ENCODE data around the gene SIRT7.
A peak's percentile ranks its signal among the peaks of the same experiment; 100 is the strongest.

The SIRT7 gene

GRCh38 chr17:81904600-81905423 lies 13.2 kb downstream of the SIRT7 start:
- no peak for DNase-seq

DNA sequence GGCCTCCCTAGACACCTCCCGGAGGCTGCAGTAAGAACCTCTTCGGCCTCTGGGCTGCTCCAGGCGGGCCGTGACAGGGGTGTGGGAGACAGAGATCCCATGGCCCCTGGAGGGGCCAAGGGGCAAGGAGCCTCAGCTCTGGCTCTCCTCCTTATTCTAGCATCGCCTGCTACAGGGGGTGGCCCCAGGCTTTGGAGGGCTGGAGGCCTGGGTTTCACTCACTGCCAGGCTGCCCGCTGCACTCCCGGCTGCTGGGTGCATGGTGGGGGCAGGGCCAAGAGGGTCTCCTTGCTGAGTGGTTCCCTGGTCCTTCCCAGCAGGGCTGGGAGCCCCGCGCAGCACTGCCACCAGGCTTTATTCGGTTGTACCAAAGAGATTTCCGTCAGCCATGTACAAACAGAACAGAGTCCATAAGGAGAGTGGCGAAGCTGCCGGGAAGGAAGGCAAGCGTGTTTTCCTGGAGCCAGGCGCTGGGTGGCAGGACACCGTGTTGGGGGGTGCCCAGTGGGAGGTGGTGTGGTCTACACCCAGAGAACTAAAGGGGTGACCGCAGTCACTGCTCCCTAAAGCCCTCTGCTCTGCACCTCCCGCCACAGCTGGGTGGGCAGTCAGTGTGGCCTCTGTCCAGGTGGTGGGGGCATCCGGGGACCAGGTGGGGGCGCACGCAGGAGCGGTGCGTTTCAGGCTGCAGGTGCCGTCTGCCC lies 13.9 kb downstream of the SIRT7 start:
- DNase-seq: no peak

- no peak for DNase-seq
These were observed 14.6 kb downstream of the SIRT7 start for GRCh38 chr17:81903415-81903831.

DNA sequence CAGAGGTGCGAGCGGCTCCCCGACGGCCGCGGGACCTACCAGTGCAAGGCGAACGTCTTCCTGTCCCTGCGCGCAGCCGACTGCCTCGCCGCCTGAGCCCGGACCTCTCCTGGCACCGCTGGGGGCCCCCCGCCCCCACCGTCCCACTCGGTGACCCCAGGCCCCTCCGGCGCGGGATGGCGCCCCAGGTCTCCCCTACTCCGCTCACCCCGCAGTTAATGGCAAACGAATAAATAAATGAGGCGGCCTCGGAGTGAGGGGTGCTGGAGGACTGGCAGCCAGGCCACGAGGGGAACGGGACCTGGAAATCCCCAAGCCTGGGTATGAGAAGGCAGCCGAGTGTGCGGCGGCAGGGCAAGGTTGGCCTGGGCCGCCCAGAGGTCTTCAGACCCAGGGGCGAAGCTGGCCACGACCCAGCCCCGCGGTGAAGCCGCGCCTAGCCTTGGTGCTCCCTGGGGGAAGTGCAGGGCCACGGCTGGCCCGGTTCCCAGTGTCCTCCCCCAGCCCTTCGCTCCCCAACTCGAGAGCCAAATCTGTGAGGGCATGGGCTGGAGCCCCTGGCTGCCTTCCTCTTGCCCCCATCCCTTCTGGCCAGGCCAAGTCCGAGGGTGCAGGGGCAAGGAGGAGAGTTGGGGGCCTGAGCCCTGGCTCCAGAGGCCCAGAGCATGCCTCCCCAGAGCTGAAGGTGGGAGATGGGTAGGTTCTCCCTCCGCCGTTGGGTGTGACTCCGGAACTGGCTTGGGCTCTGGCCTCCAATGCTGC lies 15.1 kb downstream of the SIRT7 start:
- DNase-seq: no peak

- peak; percentile 38 for DNase-seq
These were observed 15.8 kb downstream of the SIRT7 start, which contains the start of gene NPB for GRCh38 chr17:81902023-81902652. Gene NPB, plus strand, starts transcription at chr17:81902238. Its CDS starts 40 bp downstream, at chr17:81902278.

GRCh38 chr17:81901167-81902022 lies 16.6 kb downstream of the SIRT7 start:
- DNase-seq: no peak

- no peak for DNase-seq
These were observed 17.7 kb downstream of the SIRT7 start for GRCh38 chr17:81900181-81900820.

- DNase-seq: no peak
These were observed 18.3 kb downstream of the SIRT7 start for GRCh38 chr17:81899514-81900166.

GRCh38 chr17:81898885-81899284 lies 19.1 kb downstream of the SIRT7 start:
- DNase-seq: no peak

DNA sequence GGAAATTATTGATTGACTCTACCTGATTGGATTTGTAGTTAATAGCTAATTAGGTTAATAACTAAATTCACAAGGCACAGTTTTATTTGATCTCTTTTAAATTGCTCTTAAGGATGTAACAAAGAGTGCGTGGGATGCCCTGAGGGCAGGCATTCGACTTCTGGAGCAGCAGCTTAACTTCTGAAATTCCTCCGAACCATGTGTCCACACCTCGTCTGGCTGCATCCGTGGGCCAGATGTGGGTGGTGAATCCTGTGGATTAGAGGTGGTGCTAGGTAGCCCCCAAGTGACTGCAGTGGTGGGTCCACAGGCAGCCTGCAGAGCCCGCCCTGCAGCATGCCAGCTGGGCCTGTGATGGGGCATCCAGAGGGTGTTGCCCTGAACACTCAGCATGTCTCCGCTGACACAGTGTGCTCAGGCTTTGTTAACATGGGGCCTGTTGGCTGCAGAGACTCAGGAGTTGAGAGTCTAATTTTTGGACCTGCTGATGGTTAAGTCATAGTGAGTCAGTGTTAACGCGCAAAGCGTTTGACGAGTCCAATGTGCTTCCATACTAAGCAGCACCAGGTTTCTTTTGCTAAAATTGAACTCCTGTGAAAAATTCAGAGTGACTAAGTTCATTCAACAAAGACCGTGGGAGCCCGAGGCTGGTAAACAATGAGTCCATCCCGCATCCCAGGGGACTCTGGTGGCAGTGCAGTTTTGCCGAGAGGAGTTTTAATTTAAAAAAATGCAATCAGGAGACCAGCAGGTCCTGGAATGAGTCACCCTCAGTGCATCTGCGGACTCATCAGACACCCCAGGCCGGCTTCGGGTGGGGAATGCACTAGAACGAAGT lies 19.7 kb downstream of the SIRT7 start:
- DNase-seq: no peak

GRCh38 chr17:81895400-81895799 lies 22.6 kb downstream of the SIRT7 start:
- no peak for DNase-seq

DNA sequence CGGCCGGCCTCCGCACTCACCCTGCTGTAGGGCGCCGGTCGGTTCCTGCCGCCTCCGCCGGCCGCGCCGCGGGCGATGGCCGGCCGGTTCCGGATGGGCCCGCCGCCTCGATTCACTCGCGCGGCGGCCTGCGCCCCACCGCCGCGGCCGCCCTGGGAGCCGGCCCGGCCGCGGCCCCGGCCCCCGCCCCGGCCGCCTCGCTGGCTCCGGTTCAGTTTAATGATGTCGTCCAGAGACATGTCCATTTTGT lies 26.7 kb downstream of the SIRT7 start:
- no peak for DNase-seq

- no peak for DNase-seq
These were observed 27.3 kb downstream of the SIRT7 start for GRCh38 chr17:81890447-81891302.

DNA sequence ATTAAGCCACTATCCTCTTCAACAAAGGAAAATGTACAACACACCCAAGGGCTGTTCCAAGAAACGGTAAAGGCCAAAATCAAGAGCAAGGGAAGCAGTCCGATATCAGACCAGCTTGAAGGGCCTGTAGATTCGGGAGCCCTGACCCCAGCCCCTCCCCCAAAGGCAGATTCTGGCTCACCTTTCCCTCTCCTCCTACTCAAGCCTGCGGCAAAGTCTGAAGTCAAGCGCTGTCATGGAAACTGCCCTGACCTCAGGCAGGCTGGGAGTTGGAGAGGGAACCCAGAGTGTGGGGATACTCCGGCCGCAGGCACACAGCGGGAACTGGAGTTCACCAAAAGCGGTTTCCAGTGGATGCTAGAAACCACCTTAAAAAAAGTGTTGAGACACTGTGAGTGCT lies 28.4 kb downstream of the SIRT7 start:
- no peak for DNase-seq

GRCh38 chr17:81888988-81889595 lies 28.9 kb downstream of the SIRT7 start:
- DNase-seq: no peak

DNA sequence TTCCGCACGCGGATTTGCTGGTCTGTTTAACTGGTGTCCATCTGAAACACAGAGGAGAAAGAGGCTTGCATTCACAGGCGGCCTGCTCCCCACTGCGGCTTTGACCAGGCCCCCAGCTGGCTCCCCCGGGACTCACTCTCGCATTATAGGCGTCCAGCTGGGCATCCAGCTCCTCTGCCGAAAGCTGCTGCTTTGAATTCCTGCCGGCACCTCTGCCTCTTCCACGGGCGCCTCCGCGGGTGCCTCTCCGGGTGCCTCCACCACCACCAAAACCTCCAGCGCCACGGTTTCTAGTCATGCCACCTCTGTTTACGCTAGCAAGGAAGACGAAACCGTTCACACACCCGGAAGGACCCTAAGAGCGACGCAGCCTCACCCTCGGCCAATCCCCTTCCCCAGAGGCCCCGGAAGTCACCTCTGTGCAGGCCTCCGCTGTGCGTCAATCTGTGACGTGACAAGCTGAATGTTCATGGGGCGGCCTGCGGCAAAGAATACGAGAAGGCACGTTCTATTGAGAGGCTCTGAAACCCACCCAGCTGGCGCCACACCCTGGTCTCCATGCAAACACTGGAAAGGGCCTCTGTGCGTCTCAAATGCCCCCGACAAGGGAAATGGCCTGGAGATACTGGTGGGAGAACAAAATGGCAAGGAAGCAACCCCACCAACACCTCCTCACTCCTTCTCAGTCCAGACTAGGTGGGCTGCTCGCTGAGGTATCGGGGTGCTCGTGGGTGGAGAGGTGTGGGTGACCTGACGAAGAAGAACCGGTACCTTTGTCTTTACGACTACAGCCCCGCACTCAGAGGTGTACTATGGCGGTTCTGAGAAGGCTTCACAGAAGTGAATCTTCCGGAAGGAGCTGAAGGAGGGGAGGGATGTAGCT lies 29.6 kb downstream of the SIRT7 start:
- DNase-seq: no peak

DNA sequence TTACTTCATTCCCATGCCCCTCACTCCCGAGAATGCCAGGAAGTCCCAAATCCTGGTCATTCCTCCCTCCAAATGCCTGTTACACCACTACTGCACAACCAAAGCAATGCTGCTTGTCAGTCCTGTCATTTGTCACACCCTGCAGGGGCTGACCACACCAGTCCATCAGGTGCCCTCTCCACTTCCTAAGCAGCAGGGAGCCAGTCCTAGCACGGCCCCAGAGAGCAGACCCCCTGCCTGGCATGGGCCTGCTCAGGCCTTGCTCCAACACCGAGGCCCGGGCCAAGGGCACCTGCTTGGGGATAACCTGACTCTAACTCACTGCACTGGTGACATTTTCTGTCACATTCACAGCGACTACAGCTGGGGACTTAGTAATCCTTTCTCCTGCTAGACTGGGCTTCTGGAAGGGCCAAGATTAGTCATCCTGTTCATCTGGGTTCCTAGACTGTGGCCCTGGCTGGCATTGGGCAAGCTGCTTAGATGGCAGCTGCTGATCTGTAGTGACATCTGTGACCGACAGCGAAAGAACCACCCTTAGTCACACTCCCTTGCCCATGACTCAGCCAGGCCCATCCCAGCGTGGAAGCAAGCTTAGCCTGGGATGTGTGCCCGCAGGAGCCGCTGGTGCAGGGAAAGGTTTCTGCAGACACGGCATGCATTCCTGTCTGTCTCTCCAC lies 32.0 kb downstream of the SIRT7 start:
- DNase-seq: no peak
